GM21526 (cell line): Measurements from ENCODE around the gene CDKAL1.
"Not testable (repeated sequence)": the region's sequence is repeated elsewhere in the genome, so short reads cannot be mapped to it uniquely, and the experiment has no call there.

ENCODE experiments used
- ATAC-seq: cut with Tn5 transposase; IDR thresholded peaks from one replicate; pipeline ENCODE4 v1.9.1; 2021; ENCODE audit warnings: moderate library complexity; ENCODE audit not compliant: unreplicated experiment, low FRiP score

The CDKAL1 gene

GRCh38 chr6:20549398-20549797, 15.1 kb downstream of the CDKAL1 start:
- not testable (repeated sequence) for ATAC-seq

- no peak for ATAC-seq
These were observed 20.1 kb downstream of the CDKAL1 start for GRCh38 chr6:20554326-20554725.

- no peak for ATAC-seq
These were observed 20.6 kb downstream of the CDKAL1 start for GRCh38 chr6:20554817-20555216.

GRCh38 chr6:20559924-20560551, 25.8 kb downstream of the CDKAL1 start:
- ATAC-seq: no peak

DNA sequence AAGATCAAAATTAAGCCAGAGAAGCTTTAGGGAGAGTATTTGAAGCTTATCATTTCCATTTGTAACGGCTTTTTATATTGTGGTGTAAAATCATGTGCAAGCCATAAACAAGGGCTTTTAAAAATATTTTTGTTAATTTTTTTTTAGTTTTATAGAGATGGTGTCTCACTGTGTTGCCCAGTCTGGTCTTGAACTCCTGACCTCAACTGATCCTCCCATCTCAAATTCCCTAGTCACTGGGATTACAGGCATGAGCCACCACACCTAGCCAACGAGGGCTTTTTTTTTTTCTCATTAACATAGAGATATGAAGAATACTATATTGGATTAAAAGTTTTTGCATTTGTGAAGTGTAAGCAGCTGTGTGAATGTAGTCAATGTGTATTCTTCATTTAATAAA, 29.1 kb downstream of the CDKAL1 start:
- no peak for ATAC-seq

- no peak for ATAC-seq
These were observed 30.0 kb downstream of the CDKAL1 start for GRCh38 chr6:20564269-20564668.

DNA sequence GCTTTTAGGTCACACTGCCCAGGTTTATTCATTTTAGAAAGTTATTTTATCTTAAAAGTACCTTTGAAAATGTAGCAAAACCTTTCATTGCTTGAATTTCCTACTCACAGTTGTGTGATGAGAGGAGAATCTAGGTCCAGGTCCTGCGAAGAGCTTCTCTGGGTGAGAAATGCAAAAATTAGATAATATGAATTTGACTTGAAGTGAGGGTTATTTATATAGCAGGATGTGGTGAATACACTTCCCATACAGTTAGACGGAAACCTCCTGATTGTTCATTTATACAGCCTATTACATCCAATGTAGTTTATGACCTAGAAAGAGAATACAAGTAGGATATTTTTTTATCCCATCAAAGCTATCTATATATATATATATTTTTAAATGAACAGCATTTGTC, 30.5 kb downstream of the CDKAL1 start:
- peak; percentile 63 for ATAC-seq

DNA sequence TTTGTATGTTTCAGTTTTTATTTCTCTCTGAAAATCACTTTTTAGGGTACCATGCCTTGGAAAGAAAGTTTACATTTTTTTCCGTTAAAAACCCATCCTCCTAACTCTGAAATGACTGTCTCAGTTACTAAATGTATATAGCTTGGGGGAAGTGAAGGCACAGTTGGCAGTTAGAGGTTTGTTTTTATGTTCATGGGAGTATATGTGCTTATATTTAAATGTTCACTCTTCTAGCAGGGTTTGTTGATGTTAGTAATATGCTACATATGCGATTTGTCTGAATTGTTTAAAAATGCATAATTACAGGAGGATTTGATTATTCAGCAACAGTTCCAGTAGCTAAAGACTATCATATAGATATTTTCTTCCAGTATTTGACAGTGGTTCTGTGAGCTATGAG, 31.1 kb downstream of the CDKAL1 start:
- no peak for ATAC-seq

DNA sequence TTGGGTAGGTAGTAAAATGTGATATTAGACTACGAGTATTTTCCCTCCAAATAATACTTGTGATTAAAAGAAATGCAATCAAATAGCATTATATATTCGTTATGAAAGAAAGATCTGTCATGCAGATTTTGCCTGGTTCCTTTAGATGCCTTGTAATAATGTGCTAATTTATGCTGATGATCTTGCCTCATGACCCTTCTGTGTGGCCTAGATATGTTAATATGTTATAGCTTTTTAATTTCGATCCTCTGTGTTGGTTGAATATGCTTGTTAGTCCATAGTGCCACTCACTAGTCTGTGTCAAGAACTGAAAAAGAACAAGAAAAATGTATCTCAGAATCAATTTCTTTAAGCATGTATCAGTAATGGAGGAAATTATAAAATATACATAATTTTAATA, 31.9 kb downstream of the CDKAL1 start:
- ATAC-seq: no peak

- no peak for ATAC-seq
These were observed 34.8 kb downstream of the CDKAL1 start for GRCh38 chr6:20569000-20569610.

DNA sequence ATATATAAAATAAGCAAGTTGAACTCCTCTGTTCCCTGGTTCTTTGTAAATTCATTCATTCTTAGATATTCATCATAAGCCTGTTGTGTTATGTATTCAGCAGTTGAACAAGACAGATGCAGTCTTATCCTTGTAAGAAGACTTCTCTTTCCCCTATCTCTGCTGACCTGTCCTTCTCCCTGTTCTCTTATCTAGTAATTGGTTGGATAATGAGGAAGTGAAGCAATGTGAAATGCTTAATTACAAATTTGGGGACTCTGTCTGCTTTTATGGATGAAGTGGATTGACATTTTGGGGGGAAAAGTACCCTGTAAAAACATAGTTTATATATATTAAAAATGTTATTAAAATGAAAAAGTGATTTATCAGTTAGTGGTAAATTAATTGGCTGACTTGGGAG, 37.0 kb downstream of the CDKAL1 start:
- ATAC-seq: no peak

- ATAC-seq: no peak
These were observed 38.0 kb downstream of the CDKAL1 start for GRCh38 chr6:20572288-20572687.

DNA sequence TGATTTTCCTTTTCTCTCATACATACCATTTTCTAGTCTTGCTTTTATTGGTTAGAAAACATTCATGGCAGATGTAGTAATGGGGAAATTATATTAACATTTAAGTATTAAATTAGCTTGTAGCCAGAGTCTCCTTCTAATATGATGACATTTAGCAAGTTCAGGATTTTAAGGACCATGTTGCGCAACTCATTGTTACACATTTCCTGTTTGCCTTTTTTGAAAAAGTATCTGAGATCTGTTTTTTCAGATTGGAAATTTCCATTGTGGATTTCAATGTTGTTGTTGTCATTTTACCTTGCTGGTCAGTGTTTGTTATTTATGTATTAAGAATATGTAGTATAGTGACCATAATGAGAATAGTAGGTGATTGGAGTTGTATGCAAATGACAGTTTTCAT, 38.7 kb downstream of the CDKAL1 start:
- no peak for ATAC-seq

- no peak for ATAC-seq
These were observed 40.1 kb downstream of the CDKAL1 start for GRCh38 chr6:20574355-20574754.

- ATAC-seq: no peak
These were observed 40.9 kb downstream of the CDKAL1 start for GRCh38 chr6:20575125-20575524.

GRCh38 chr6:20575704-20576451, 41.6 kb downstream of the CDKAL1 start:
- no peak for ATAC-seq

DNA sequence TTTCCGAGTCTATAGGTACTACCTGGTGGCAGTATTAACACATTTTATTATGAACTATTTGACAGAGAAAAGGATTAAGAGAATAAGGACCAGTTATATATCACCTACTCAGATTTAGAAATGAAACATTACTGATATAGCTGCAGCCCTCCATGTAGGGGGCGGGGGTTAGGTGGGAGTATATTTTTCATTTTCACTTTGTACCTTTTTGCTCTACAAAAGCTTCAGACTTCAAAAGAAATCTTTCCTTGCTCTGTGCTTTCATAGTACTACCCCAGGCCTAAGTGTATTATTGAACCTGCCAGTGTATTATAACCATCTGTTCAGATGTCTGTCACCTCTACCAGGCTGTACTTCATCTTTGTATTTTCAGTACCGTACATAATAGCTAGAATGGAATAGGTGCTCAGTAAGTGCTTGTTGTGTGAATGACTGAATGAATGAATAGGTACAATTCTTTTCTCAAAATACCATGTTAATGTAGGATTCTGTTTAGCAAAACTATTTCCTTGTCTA, 43.0 kb downstream of the CDKAL1 start:
- no peak for ATAC-seq

DNA sequence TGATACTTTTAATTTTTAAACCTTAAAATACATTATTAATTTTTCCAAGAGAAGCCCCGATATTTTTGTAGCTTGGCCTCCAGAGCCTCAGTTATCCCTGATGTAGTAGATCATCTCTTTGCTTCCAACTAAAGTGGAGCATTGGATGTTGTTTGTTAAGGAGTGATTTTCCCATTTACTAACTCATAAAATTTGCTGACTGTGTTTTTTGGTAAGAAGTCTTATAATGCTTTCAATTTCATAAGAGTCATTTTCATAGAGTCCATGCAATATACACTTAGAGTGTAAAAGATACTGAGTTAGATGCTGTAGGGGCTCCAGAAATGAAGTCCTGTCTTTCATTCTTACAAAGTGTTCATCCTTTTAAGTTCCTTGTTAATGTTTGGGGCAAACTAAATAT, 46.8 kb downstream of the CDKAL1 start:
- ATAC-seq: no peak

DNA sequence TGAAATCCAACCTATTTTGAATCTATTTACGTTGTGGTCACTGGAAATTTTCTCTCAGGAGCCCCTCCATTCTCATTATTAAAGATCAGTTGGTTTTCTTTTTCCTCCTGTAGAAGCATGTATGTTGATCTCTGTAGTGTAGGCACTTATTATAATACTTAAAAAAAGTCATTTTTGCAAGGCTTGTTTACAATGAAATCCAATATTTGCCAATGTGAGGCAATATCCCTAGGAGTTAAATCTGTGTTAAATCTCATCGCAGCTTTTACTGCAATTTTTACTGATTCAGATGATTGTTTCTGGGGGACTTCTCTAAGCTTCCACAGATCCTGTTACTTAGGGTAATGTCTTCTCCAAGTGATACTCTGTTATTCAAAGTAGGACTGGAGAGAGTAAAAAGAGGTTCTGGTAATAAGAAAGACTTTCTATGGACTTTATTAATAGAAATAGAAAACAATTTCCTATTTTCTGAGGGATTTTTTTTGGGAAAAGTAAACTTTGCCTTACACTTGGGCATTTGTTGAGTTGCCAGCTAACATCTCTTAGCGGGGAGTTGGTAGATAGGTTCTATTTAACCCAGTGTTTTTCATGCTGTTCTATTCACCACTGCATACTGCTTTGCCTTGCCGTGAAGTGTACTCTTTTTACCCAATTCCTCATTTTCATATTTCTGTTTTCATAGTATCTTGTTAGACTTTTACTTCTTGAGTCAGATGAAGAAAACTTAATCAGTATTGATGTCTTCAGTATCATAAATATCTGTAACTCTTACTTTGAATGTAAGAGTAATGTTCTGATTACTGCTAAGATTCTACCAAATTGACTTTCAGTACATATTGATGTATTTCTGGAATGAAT, 48.6 kb downstream of the CDKAL1 start:
- no peak for ATAC-seq

GRCh38 chr6:20583444-20583800, 49.2 kb downstream of the CDKAL1 start:
- no peak for ATAC-seq
